GM12801 (cell line): ENCODE measurements around the gene FSTL4.

Experiments used
- TF ChIP-seq, protein P1 (sequence below): IDR thresholded peaks from one replicate; pipeline ENCODE4 v1.5.1; 2011; ENCODE audit warnings: control low read depth; ENCODE audit not compliant: insufficient read length; ENCODE audit errors: extremely low read depth

FSTL4 gene

DNA sequence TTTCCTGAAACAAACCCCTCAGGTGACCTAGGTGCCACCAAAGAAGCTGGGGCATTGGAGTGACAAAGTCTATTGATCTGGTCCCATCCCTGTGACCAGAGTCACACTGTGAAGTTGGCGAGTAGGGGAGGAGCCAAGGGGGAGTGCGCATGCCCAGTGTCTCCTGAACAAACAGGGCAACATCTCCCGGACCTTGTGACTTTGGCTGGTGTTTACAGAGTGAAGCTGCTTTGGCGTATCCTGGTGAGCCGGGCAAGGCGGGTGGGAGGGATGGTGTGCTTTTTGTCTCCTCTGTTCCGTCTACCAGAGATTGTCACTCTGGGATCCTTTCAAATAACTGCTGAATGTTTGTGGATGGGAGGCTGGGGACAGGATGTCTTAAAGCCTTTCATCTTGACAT is 356.1 kb downstream of the FSTL4 start:
- TF ChIP-seq, protein P1, sequence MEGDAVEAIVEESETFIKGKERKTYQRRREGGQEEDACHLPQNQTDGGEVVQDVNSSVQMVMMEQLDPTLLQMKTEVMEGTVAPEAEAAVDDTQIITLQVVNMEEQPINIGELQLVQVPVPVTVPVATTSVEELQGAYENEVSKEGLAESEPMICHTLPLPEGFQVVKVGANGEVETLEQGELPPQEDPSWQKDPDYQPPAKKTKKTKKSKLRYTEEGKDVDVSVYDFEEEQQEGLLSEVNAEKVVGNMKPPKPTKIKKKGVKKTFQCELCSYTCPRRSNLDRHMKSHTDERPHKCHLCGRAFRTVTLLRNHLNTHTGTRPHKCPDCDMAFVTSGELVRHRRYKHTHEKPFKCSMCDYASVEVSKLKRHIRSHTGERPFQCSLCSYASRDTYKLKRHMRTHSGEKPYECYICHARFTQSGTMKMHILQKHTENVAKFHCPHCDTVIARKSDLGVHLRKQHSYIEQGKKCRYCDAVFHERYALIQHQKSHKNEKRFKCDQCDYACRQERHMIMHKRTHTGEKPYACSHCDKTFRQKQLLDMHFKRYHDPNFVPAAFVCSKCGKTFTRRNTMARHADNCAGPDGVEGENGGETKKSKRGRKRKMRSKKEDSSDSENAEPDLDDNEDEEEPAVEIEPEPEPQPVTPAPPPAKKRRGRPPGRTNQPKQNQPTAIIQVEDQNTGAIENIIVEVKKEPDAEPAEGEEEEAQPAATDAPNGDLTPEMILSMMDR: no peak

DNA sequence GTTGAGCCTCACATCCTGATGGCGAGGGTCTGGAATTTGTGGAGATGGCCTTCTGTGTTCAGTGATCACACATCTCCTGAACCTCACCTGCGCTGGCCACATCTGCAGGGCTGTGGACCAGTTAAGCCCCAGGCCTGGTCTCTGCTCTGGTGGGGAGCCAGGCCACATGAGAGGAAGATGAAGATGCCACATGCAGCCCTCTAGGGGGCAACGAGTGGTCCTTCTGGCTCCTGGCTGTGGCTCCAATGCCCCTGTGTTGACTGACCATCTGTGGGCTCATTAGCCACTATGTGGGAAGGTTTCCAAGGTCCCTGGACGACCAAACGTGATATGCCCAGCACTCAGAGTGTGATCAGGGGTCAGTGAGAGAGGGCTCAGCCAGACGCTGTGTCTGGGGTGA is 357.5 kb downstream of the FSTL4 start:
- TF ChIP-seq, protein P1: no peak

DNA sequence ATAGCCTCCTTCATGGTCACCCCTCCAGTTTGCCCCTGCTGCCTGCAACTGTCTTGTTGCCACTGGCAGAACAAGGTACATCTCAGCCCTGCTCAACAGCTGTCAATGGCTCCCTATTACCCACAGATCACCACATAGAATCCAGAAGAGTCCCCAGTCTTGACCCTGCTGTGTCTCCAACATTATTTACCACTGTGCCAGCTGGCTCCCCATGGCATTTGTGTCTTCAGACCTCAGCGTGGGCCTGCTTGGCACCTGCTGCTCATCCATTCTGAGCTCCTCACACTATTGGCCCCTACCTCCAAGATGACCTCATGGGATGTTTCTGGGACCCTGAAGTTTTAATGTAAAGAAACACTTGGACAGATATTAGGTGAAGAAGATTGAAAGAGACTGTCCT is 358.7 kb downstream of the FSTL4 start:
- TF ChIP-seq, protein P1: no peak

- TF ChIP-seq, protein P1: no peak
Measured at GRCh38 chr5:133253070-133253469, 359.3 kb downstream of the FSTL4 start.

DNA sequence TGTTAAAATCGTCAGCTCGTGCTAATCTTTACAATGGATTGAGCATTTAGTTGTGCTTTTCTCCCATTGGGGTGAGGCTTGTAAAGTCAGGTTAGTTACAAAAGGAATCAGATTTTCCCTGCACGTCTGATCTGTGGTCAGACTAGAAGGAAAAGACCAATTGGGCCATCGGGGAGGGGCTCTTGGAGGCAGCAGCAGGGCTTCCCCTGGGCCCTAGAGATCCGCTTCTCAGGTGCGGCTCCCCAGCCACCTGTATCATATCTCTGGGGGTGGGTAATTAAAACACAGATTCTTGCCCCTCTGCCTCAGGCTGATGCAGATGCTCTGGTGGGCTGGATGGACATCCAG is 360.2 kb downstream of the FSTL4 start:
- TF ChIP-seq, protein P1: no peak

DNA sequence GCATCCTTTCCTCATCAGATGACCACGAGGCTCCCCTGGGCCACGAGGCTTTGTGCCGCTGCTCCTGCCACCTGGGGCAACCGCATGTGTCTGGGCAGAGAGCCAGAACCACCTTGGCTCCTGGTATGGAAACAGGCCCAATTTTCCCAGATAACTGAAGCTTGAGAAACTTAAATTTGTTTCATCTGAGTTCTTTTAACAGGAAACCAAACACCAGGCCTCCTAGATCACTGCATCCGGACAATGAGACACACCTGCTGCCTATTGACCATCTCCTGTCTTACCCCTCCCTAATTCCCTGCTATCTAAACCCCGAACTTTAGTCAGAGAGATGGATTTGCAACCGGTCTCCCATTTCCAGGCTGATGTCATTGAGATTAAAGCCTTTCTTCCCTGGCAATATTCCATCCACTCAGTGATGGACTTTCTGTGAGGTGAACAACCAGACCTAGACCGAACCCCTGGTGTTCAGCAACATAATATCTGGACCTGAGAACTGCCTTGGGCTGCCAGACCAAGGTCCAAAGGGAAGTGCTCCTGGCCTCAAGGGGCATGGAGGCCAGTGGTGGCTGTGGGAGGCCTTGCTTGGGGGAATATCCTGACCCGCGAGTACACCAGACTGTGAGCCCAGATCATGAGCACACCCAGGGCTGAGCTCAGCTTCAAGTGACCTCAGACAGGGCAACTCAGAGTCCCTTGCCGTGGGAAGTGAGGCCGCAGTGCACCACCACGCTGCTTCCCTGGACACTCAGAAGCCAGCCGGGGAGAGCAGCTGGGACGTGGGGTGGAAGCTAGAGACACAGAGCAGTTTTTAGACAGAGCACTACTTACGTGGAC is 360.8 kb downstream of the FSTL4 start:
- TF ChIP-seq, protein P1: no peak

- TF ChIP-seq, protein P1: no peak
Measured at GRCh38 chr5:133250527-133250926, 361.8 kb downstream of the FSTL4 start.
